Pancreas (tissue), 10 donors: ENCODE results near the gene CDCA4. TPM values are rescaled to one million over a fixed set of nuclear protein-coding genes. Genes with fewer than 3 reads are reported as not detected.

Source experiments
- ATAC-seq, 4 donors: fragments of 200-7000 bp; cut with Tn5 transposase; one replicate each; pipeline versions ENCODE4 v1.8.0 to v1.9.1; 2020; ENCODE audit warnings: mild to moderate bottlenecking in 4 of 4, moderate library complexity in 4 of 4
- DNase-seq, 6 donors: peaks; one replicate each; pipeline ENCODE4 v3.0.0-alpha.2; 2020
- FAIRE-seq: peaks from 2 replicates; lab custom pipeline; 2012; peaks lifted over from hg19 to GRCh38; lab: Jason Lieb, UNC
- H3K27ac ChIP-seq, 4 donors: fragments of 200-600 bp; sonication (generic); 1 replicate in 3 of 4; 2 replicates in 1 of 4; pipeline versions ENCODE4 v1.5.0 to v1.8.0; 2020
- H3K27me3 ChIP-seq, 4 donors: fragments of 200-600 bp; one replicate each; pipeline ENCODE4 v1.8.0; 2021
- H3K36me3 ChIP-seq, 3 donors: fragments of 200-600 bp; sonication (generic) in 1 of 3; one replicate each; pipeline versions ENCODE4 v1.5.0 to v1.8.0; 2020 to 2021
- H3K4me1 ChIP-seq, 3 donors: fragments of 200-600 bp; one replicate each; pipeline ENCODE4 v1.8.0; 2021
- H3K4me3 ChIP-seq, 4 donors: fragments of 200-600 bp; sonication (generic) in 2 of 4; one replicate each; pipeline versions ENCODE4 v1.5.0 to v1.8.0; 2020 to 2021
- H3K9me3 ChIP-seq, 4 donors: fragments of 200-600 bp; one replicate each; pipeline ENCODE4 v1.8.0; 2021
- CTCF ChIP-seq, 4 donors: fragments of 200-600 bp; sonication (generic) in 3 of 4; IDR thresholded peaks; one replicate each; pipeline versions ENCODE4 v1.5.0 to v1.8.0; 2021; ENCODE audit warnings: antibody characterized with exemption in 4 of 4
- WGBS, 2 donors: extraction: QIAGEN DNeasy Blood & Tissue Kit; methylation state at CpG; one replicate each; pipeline ENCODE4 v1.1.7; 2013; 5-methylcytosine and 5-hydroxymethylcytosine counted together
- intact Hi-C, 3 donors: fragments of 100-400 bp; cut with DNase I; formaldehyde crosslinking; loops; one replicate each; pipeline versions ENCODE4 v1.11.1 to v1.14.2; 2022
- polyA plus RNA-seq, 2 donors: library from polyadenylated mRNA; stranded (reverse); fragments of 200-250 nt; gene quantifications; one replicate each; pipeline ENCODE4 v1.2.3, GENCODE V29; 2013
- total RNA-seq, 6 donors: library from RNA; stranded (reverse); fragmentation: NEBNext Ultra II Directional in 4 of 6; extraction: Animal tissue kit (Norgen Biotek cat#: 25700) in 4 of 6; gene quantifications; one replicate each; pipeline versions ENCODE4 v1.2.1 to v1.2.4, GENCODE V29; 2021 to 2023
- donor health status: healthy with polysubstance abuse.
- donor health status: DM: no; HTN: no; CAD: no; lungs with moderate emphysema.
- donor health status: DM: no; HTN: no; CAD: no.
- donor health status: control.
- donor health status: control.
- donor health status: Bipolar disorder and iron deficiency.
- donor health status: DM: yes; HTN: yes; CAD: no.
- donor health status: DM: no; HTN: no; CAD: no.
- donor health status: DM: no; HTN: no; CAD: no.
- donor health status: DM: yes; HTN: yes; CAD: no.

CDCA4 gene
- total and polyA plus RNA-seq, 8 donors, result 1.2 to 3.5 (median 2.7) TPM

- FAIRE-seq, result no peak
- Histone ChIP-seq H3K4me3 (no peak overlapping the region), H3K9me3 (no peaks in the 10 kb centered on the region), H3K27ac (no peak overlapping the region), H3K27me3 (no peaks in the 10 kb centered on the region), H3K4me1 (no peaks in the 10 kb centered on the region), H3K36me3 (no peaks in the 10 kb centered on the region)
- 25 to 31% methylated on average over 10 of the region's 10 CpGs for WGBS, 2 donors
- no peak for TF ChIP-seq CTCF (IDR thresholded peaks at IDR 0.05)
- DNase-seq, result peak; percentile 64 to 90 (median 78)
- ATAC-seq, result peak; percentile 51 to 78 (median 62)
- intact Hi-C loops, result no loop called here
Measured at GRCh38 chr14:105050551-105050897, 29.6 kb upstream of the CDCA4 start.

DNA sequence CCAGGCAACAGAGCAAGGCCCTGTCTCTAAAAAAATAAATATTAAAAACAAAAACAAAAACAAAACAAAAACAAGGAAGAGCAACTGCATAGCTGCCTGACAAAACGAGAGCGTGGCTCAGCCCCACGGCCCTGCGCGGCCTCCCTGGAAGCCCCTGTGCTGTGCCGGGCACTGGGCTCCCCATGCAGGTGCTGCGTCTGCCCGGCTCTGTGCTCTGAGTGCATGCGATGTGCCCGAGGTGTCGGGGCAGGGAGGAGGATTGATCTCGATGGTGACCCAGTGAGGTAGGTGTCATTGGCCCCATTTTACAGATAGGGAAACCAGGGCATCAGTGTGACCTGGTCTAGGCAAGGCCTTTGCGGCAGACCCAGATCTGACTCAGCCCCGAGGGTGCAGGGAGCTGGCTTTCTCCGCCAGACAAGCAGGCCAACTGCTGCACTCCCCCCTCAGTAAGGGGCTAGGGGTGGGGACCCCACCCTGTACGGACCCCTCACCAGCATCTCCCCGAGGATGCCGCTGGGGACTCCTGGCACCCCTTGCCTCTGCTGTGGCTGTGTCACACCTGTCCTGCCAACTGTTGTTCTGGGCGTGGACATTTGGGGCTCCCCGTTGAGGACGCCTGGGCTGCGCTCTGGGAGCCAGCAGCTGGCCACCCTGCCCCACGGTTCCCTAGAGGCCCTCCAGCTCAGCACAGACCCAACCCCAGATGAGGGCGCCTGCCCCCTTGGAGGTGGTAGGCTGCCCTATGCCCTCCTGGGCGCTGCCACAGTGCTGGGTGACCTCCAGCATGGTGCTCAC lies 29.1 kb upstream of the CDCA4 start:
- no peak for TF ChIP-seq CTCF (IDR thresholded peaks at IDR 0.05)
- no peak overlapping the region for H3K27ac ChIP-seq
- H3K36me3 ChIP-seq, result no peaks in the 10 kb centered on the region
- FAIRE-seq (no peak), DNase-seq (no peak), ATAC-seq (no peak)
- H3K9me3 ChIP-seq, result no peaks in the 10 kb centered on the region
- WGBS, 2 donors, result 79 to 85% methylated on average over 25 of the region's 25 CpGs
- H3K4me3 ChIP-seq, result no peak overlapping the region
- intact Hi-C loops, result loop anchor here in 1 of 3 donors (5.0 kb wide), 1 partner anchor 73 kb away; the partner anchor contains the start of gene AHNAK2
- H3K4me1 ChIP-seq, result no peaks in the 10 kb centered on the region
- no peaks in the 10 kb centered on the region for H3K27me3 ChIP-seq

DNA sequence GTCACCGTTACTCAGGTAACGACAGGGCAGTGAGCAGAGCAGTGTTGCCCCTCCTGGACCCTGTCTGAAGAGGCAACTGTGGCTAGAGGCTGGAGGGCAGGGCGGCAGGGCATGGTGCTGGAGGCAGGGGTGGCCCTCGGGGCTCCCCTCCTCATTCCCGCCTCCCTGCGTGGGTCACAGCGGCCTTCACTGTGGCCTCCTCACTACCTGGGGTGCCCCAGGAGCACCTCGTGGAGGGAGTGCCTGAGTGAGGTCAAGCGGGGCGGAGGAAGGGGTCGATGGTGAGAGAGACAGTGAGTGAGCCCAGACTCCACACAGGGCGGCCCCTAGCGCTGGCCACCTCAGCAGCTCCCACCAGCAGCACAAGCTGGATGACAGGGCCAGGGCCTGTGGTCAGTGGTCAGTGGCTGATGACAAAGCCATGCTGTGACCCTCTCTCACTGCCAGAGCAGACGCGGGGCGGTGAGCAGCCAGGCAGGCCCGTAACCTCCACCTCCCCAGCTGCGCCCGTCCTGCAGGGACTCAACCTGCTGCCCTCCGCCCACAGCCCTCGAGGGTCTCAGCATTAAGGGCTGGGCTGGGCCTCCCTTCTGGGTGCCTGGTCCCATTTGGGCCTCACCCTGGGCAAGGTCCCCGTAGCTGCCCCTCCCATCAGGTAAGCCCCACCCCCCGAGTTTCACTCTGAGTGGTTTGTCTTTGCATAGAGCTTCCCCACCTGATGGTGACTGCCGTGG lies 26.6 kb upstream of the CDCA4 start:
- intact Hi-C loops, result loop anchor here in 1 of 3 donors (5.0 kb wide), 1 partner anchor 70 kb away; the partner anchor contains the start of gene AHNAK2
- no peak for TF ChIP-seq CTCF (IDR thresholded peaks at IDR 0.05)
- no peaks in the 10 kb centered on the region for H3K9me3 ChIP-seq
- no peak overlapping the region for H3K4me3 ChIP-seq
- no peak overlapping the region for H3K27ac ChIP-seq
- peak in 1 of 6 donors; percentile 77 for DNase-seq
- no peaks in the 10 kb centered on the region for H3K4me1 ChIP-seq
- no peak for ATAC-seq
- WGBS, 2 donors, result 70 to 78% methylated on average over 24 of the region's 24 CpGs
- H3K27me3 ChIP-seq, result no peaks in the 10 kb centered on the region
- no peak for FAIRE-seq
- H3K36me3 ChIP-seq, result no peaks in the 10 kb centered on the region

DNA sequence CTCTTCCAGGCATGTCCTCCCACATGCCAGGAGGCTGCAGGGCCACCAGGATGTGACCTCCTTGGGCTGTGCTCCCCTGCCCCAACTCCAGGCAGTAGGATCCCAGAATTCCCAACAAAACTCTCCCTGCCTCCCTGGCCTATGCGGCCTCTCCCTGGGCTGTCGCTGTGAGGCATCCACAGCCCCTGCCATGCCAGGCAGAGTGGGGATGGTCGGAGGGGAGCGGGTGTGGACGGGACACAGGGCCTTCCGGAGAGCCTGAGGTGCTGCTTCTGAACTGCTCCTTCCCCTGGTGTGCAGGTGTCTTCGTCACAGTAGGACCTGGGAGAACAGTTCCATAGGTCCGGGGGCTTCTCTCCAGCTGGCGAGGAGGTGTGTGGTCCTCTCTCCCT lies 26.0 kb upstream of the CDCA4 start:
- DNase-seq (no peak), FAIRE-seq (no peak), ATAC-seq (no peak)
- TF ChIP-seq CTCF (IDR thresholded peaks at IDR 0.05), result no peak
- H3K4me1 ChIP-seq, result no peaks in the 10 kb centered on the region
- H3K27ac ChIP-seq, result no peak overlapping the region
- no peak overlapping the region for H3K4me3 ChIP-seq
- WGBS, 2 donors, result 81 to 86% methylated on average over 9 of the region's 9 CpGs
- intact Hi-C loops, result loop anchor here in 1 of 3 donors (5.0 kb wide), 1 partner anchor 70 kb away; the partner anchor contains the start of gene AHNAK2
- no peaks in the 10 kb centered on the region for H3K36me3 ChIP-seq
- no peaks in the 10 kb centered on the region for H3K27me3 ChIP-seq
- H3K9me3 ChIP-seq, result no peaks in the 10 kb centered on the region
